Measurements from ENCODE around the gene MKRN3.

DNA sequence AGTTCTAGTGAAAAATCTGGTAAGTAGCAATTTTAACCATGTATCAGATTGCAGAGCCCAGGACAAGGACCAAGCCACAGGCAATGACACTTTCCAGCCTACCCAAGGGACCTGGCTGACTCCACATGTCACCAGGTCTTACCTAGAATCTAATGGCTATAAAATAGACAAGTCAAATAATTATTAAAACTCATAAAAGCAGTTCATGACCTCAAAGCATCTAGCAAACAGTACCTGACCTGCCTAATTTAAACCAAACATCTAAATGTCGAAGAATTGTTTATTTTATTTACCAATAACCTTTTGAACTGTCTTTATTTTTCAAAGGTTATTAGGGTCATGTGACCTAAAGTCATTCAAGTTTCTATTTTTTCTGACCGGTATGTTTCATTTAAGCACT lies 35.6 kb upstream of the MKRN3 start:
- no peak for TF ChIP-seq GATA2 (IDR thresholded peaks at IDR 0.05; ENCODE audit: low read depth, low read length)
- no peak for TF ChIP-seq GATA3 (IDR thresholded peaks at IDR 0.05; ENCODE audit: low read depth, low read length)
